ENCODE measurements around the gene TLK1.

Gene TLK1

GRCh38 chr2:170974304-170974993 is 186.2 kb downstream of the TLK1 start:
- TF ChIP-seq CTCF (IDR thresholded peaks at IDR 0.05; ENCODE audit: borderline replicate concordance, insufficient read depth, low read depth, low read length) = no peak
- H3K4me3 ChIP-seq (ENCODE audit: low read depth, low read length) = no peak overlapping the region

- peak overlapping the region; percentile 54 for H3K4me3 ChIP-seq (ENCODE audit: low read depth, low read length)
- TF ChIP-seq CTCF (IDR thresholded peaks at IDR 0.05; ENCODE audit: borderline replicate concordance, insufficient read depth, low read depth, low read length) = peak; percentile 94
These were observed 187.0 kb downstream of the TLK1 start for GRCh38 chr2:170973492-170974303.

GRCh38 chr2:170973225-170973491 is 187.5 kb downstream of the TLK1 start:
- no peak for TF ChIP-seq CTCF (IDR thresholded peaks at IDR 0.05; ENCODE audit: borderline replicate concordance, insufficient read depth, low read depth, low read length)
- H3K4me3 ChIP-seq (ENCODE audit: low read depth, low read length) = peak overlapping the region; percentile 25

- no peak for TF ChIP-seq CTCF (IDR thresholded peaks at IDR 0.05; ENCODE audit: borderline replicate concordance, insufficient read depth, low read depth, low read length)
- no peak overlapping the region for H3K4me3 ChIP-seq (ENCODE audit: low read depth, low read length)
These were observed 188.1 kb downstream of the TLK1 start for GRCh38 chr2:170972296-170973224.

GRCh38 chr2:170971071-170971470 is 189.6 kb downstream of the TLK1 start:
- H3K4me3 ChIP-seq (ENCODE audit: low read depth, low read length) = no peak overlapping the region
- TF ChIP-seq CTCF (IDR thresholded peaks at IDR 0.05; ENCODE audit: borderline replicate concordance, insufficient read depth, low read depth, low read length) = no peak

GRCh38 chr2:170969872-170970496 is 190.7 kb downstream of the TLK1 start:
- no peak for TF ChIP-seq CTCF (IDR thresholded peaks at IDR 0.05; ENCODE audit: borderline replicate concordance, insufficient read depth, low read depth, low read length)
- no peak overlapping the region for H3K4me3 ChIP-seq (ENCODE audit: low read depth, low read length)
